GM18511 (cell line): ENCODE results near the gene C22orf23.
"Not testable (repeated sequence)": the region's sequence is repeated elsewhere in the genome, so short reads cannot be mapped to it uniquely, and the experiment has no call there.

ENCODE experiments used
- ATAC-seq: cut with Tn5 transposase; IDR thresholded peaks from one replicate; pipeline ENCODE4 v1.9.1; 2021; ENCODE audit warnings: mild to moderate bottlenecking, moderate library complexity; ENCODE audit not compliant: unreplicated experiment

Gene C22orf23

DNA sequence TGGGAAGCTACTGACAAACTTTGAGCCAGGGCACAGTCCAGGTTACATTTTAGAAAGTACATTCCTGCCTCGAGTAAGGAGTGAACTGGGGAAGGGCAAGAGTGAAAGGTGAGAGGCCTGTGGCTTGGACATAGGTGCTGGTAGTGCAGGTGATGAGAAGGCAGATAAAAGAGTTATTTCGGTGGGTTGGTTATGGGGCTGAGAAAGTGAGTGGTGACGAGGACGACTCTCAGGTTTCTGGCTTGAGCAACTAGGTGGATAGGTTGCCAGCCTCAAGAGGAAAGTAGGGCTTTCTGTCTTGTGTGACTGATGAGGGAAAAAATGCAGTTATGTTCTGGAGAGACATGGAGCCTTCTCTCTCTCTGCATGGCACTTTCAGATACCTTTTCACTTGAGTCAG, 3.8 kb upstream of the C22orf23 start:
- ATAC-seq: no peak

- not testable (repeated sequence) for ATAC-seq
These were observed 2.5 kb upstream of the C22orf23 start for GRCh38 chr22:37955825-37956397.

DNA sequence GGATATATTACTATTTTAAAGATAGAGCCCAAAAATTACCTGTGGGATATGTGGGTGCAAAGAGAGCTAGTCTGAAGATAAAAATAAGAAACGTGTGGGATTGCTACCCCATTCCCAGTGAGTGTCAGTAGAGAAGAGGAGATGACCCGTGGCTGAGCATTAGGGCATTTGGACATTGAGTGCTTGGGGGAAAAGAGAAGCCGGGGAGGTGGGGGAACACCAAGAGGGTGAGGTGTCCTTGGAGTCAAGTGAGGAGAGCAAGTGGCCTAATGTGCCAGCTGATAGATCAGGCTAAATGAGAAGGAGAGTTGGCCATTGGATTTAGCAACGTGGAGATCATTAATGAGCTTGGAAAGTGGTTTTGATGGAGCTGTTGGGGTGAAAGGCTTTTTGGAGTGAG, 1.3 kb upstream of the C22orf23 start:
- no peak for ATAC-seq

- peak; percentile 41 for ATAC-seq
These were observed 352 bp downstream of the C22orf23 start for GRCh38 chr22:37953062-37953436.

DNA sequence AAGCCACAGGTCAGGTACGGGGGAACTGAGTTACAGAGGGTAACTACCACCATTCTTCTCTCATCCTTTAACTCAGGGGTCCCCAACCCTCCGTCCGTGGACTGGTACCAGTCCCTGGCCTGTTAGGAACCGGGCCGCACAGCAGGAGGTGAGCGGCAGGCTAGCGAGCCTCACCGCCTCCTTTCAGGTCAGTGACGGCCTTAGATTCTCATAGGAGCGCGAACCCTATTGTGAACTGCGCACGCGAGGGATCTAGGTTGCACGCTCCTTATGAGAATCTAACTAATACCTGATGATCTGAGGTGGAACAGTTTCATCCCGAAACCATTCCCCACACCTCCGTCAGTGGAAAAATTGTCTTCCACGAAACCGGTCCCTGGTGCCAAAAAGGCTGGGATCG, 772 bp downstream of the C22orf23 start:
- not testable (repeated sequence) for ATAC-seq

DNA sequence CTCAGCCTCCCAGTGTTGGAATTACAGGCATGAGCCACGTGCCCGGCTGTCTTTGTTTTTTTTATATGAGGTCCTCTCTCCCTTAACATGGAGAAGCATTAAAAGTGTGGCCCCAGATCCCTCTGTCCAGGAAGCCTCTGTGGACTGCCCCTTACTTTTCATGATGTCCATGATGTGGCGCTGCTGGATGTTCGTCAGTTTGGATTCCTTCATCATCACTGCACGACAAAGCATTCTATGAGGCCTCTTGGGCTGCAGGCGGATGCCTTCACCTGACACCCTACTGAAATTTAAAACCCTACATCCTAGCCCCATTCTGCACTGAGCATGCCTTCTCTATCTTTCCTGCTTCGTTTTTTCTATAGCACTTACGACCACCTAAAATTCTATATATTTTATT, 2.1 kb downstream of the C22orf23 start:
- ATAC-seq: no peak

- not testable (repeated sequence) for ATAC-seq
These were observed 6.1 kb downstream of the C22orf23 start for GRCh38 chr22:37947142-37947795.

DNA sequence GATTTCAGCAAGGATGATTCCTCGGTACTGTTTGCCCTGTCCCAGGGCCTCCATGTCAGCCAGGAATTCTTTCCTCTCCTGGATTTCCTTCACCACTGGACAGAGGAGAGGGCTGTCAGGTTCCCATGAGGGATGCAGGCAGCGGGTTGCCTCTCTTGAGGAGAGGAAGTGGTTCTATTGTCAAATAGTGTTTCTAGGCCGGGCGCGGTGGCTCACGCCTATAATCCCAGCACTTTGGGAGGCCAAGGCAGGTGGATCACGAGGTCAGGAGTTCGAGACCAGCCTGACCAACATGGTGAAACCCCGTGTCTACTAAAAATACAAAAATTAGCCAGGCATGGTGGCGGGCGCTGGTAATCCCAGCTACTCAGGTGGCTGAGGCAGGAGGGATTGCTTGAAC, 9.0 kb downstream of the C22orf23 start:
- not testable (repeated sequence) for ATAC-seq

DNA sequence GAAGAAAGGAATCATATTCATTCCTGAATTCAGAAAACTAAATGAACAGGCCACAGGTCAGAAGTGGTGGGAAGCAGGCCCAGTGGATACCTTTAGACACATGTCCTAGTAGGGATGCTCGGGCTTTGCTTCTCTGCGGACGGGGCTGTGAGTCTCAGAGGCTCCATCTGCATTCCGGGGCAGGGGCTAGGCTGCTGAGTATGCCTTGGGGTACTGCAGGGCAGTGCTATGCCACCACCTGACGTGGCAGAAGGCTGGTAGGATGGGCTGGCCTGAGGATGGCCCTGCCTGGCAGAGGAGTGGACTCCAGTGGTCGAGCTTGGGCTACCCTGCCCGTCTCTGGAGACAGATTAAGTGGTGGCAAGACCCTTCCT, 9.6 kb downstream of the C22orf23 start:
- no peak for ATAC-seq

DNA sequence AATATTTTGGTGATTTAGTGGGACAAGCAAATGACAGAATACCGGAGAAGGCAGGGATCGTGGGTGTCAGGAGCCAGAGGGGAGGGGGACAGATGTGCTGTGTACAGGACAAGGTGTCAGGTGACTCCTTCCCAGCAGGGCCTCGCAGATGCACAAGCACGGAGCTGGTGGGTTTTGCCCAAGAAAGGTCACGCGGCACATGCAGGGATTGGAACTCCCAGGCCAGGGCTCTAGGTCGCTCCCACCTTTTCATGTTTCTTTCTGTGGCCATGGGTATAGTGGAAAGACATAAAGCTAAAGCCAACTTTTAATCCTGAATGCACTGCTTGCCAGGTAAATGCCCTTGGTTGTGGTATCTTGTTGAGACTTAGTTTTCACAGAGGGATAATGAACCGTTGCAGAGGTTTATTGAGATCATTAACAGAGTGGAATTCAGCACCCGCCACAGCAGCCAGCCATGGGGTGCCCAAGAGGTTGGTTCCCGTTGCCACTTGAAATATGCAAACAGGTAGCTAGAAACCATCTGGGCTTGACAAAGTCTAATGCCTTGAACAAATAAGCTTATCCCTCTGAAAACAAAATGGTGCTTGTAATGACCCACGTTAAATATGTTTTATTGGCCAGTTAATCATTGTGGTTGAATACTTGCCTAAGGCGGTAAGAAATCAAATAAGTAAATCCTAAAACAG, 10.1 kb downstream of the C22orf23 start:
- no peak for ATAC-seq

- no peak for ATAC-seq
These were observed 11.3 kb downstream of the C22orf23 start for GRCh38 chr22:37942133-37942532.

DNA sequence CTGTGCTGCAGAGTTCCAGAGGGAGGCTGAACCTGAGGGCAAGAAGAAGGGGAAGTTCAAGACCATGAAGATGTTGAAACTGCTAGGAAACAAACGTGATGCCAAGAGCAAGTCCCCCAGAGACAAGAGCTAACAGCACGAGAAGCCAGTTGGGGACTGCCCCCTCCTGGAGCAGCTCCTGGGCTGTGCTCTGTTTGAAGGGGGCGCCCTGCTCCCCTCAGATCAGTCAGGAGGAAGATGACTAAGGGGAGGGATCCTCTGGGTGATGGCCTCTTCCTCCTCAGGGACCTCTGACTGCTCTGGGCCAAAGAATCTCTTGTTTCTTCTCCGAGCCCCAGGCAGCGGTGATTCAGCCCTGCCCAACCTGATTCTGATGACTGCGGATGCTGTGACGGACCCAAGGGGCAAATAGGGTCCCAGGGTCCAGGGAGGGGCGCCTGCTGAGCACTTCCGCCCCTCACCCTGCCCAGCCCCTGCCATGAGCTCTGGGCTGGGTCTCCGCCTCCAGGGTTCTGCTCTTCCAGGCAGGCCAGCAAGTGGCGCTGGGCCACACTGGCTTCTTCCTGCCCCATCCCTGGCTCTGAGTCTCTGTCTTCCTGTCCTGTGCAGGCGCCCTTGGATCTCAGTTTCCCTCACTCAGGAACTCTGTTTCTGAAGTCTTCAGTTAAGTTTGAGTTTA, 12.6 kb downstream of the C22orf23 start:
- no peak for ATAC-seq

DNA sequence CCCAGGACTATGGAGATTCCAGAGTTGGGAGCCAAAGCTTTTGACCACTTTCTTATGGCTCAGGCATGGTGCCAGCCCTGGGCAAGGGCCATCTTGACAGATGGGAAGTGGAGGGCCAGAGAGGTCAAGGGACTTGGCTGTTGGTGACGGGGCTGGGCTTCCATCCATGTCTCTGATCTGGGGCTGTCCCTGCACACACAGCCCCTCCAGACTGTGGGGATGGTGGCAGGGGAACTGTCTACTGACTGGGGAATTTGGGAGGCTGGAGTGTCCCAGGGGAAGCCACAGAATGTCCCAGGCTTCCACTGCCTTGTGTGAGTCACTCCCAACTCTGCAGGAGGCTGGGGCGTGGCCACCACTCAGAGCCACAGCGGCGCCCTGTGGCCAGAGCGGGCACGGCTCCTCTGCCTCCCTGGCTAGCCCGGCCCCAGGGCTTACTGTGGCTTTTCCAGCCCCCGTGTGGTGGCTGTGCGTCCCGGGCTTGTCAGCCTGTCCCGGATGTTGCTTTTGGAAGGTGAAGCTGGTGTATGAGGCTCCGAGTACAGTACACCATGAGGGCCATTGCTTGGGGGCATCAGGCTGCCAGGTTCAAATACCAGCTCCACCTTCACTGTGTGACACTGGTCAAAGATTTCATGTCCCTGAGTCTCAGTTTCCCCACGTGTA, 19.6 kb downstream of the C22orf23 start:
- ATAC-seq: peak; percentile 68

GRCh38 chr22:37932821-37933578, 20.4 kb downstream of the C22orf23 start:
- no peak for ATAC-seq

DNA sequence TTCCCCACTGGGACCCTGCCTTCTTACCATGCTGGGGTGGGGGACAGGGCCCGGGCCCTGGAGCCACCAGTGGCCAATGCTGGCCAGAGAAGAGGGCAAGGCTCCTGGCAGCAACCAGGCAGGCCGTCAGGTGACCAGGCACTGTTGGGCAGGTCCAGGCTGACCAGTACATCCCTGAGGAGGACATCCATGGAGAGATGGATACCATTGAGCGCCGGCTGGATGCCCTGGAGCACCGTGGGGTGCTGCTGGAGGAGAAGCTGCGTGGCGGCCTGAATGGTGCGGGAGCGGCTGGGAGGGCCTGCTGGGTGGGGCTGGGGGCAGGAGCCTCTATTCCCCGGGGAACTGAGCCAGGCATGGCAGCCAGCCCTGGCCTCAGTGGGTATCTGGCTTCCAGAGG, 21.0 kb downstream of the C22orf23 start:
- no peak for ATAC-seq

DNA sequence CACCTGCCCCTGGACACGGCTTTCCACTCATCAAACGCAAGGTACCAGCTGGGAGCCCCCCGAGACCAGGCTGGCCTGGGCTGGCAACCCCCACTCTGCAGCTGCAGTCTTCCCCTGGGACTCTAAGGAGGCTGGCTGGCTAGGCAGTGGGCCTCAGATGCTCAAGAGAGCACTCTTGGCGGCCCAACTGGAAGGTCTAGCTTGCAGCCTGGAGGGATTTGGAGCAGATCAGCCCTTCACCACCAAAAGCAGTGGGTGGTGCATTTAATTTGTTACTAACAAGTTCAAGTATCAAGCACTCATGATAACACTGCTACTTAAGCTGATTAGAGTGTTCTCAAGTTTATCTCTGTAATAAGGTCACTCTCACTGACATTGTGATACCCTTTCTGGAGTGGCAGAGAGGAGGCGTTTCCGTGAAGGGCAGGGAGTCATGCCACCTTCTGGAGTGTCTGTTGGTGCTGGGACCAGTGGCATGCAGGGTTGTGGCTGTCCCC, 21.5 kb downstream of the C22orf23 start:
- no peak for ATAC-seq

GRCh38 chr22:37930952-37931440, 22.4 kb downstream of the C22orf23 start:
- no peak for ATAC-seq

DNA sequence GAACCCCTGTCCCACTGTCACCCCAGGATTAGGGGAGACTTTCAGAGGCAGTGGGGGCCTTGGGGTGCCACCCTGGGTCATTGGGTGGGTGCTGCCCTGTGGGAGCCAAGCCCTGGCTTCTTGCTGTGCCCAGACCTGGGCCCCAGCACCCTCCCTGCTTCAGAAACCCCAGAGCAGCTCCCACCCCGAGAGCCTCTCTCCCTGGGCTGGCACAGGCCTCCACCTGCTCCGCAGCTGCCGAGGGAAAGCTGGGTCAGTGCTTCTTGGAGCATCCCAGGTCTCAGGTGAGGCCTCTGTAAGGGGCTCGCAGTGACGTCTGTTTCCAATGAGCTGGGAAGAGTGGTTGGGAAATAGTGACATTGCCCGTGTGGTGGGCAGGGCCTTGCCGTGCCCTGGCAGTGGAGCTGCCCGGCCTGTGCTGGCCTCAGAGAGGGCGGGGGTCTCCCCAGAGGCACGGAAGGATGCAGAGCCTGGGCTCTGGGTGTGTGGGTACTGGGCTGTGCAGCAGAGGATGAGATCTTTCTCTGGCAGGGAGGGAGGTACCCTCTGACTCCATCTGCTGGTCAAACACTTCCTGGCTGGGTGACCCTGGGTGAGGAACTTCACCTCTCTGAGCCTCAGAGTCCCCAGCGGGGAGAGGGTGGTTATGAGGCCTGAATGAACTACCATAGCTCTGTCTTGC, 23.0 kb downstream of the C22orf23 start:
- ATAC-seq: no peak

DNA sequence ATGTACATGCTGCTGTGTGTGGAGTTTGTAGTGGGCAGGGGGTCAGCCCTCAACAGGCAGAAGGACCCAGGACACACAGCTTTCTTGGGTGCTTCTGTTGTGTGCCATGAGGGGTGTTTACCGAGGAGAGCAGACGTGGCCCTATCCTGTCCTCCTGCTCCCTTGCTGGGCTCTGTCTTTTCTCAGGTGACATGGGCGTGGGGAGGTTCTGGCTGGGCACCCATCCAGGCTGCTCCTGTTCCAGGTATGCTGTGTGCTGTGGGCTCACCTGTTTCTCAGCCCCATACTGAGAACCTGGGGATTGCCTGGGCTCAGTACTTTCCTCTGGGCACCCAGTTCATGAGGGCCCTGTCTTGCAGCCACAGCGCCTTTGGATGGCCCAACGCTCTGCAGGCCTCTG, 24.0 kb downstream of the C22orf23 start:
- ATAC-seq: no peak

DNA sequence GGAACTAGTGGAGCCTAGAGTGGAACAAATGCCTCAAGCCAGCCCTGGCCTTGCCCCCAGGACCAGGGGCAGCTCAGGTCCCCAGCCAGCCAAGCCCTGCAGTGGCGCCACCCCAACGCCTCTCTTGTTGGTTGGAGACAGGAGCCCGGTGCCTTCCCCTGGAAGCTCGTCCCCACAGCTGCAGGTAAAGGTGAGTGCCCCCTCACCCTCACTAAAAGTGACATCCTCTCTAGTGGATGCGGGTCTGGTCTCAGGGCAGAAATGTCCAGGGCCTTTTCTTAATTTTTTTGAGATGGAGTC, 25.8 kb downstream of the C22orf23 start:
- ATAC-seq: no peak
